Neural crest cell (in vitro differentiated cells): Measurements from ENCODE around the gene NAA35. TPM values are rescaled to one million over a fixed set of nuclear protein-coding genes. Genes with fewer than 3 reads are reported as not detected.

ENCODE experiments used
- DNase-seq: peaks from one replicate; pipeline ENCODE4 v3.0.0; 2021; ENCODE audit warnings: low read depth, mixed read lengths, low spot score
- H3K27ac Mint-ChIP-seq: one replicate; pipeline ENCODE4 v1.8.0; 2021; ENCODE audit warnings: mild to moderate bottlenecking, mixed read lengths; ENCODE audit not compliant: unreplicated experiment
- H3K27me3 Mint-ChIP-seq: 2 replicates; pipeline ENCODE4 v1.8.0; 2021; ENCODE audit warnings: low read depth, mild to moderate bottlenecking, mixed read lengths
- H3K36me3 Mint-ChIP-seq: 2 replicates; pipeline ENCODE4 v1.8.0; 2021; ENCODE audit warnings: low read depth, mild to moderate bottlenecking, mixed read lengths
- H3K4me1 Mint-ChIP-seq: 2 replicates; pipeline ENCODE4 v1.8.0; 2021; ENCODE audit warnings: mixed read lengths
- H3K4me3 Mint-ChIP-seq: one replicate; pipeline ENCODE4 v1.8.0; 2021; ENCODE audit warnings: mild to moderate bottlenecking, mixed read lengths
- H3K9me3 Mint-ChIP-seq: 2 replicates; pipeline ENCODE4 v1.8.0; 2021; ENCODE audit warnings: mixed read lengths
- total RNA-seq: library from RNA; stranded (reverse); gene quantifications from 2 replicates; pipeline ENCODE4 v1.2.1, GENCODE V29; 2021
- TF ChIP-seq, protein P1 (sequence below): fragments of 200-600 bp; sonication (generic); conservative IDR thresholded peaks from 2 replicates; pipeline ENCODE4 v1.5.0; 2021; ENCODE audit warnings: antibody characterized with exemption, mild to moderate bottlenecking

NAA35 gene
- total RNA-seq, 1 donor from 2014 or later: 35.3 TPM

DNA sequence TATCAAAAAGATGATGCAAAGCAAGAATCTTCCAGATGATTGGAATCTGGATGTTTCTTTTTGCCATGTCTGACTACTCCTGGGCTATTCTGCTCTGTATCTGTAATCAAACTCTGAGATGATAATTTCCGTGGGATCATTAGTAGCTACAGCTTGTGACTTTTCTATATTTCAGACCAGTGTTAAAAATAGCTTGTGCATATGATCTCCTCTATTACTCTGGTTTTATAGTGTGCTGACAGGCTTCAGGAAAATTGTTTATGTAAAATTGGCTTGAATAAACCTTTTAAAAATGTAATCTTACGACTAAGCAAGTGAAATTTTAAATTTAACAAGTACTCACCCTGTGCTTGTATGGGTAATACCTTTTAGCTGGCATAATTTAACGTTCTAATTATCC, 40.4 kb downstream of the NAA35 start:
- Mint-ChIP-seq H3K36me3 (peaks cover 37% of the 10 kb centered on the region), H3K9me3 (no peaks in the 10 kb centered on the region), H3K27ac (no peak overlapping the region), H3K4me1 (no peaks in the 10 kb centered on the region), H3K4me3 (no peak overlapping the region), H3K27me3 (no peaks in the 10 kb centered on the region)
- no peak for DNase-seq
- TF ChIP-seq, protein P1, sequence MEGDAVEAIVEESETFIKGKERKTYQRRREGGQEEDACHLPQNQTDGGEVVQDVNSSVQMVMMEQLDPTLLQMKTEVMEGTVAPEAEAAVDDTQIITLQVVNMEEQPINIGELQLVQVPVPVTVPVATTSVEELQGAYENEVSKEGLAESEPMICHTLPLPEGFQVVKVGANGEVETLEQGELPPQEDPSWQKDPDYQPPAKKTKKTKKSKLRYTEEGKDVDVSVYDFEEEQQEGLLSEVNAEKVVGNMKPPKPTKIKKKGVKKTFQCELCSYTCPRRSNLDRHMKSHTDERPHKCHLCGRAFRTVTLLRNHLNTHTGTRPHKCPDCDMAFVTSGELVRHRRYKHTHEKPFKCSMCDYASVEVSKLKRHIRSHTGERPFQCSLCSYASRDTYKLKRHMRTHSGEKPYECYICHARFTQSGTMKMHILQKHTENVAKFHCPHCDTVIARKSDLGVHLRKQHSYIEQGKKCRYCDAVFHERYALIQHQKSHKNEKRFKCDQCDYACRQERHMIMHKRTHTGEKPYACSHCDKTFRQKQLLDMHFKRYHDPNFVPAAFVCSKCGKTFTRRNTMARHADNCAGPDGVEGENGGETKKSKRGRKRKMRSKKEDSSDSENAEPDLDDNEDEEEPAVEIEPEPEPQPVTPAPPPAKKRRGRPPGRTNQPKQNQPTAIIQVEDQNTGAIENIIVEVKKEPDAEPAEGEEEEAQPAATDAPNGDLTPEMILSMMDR: no peak

DNA sequence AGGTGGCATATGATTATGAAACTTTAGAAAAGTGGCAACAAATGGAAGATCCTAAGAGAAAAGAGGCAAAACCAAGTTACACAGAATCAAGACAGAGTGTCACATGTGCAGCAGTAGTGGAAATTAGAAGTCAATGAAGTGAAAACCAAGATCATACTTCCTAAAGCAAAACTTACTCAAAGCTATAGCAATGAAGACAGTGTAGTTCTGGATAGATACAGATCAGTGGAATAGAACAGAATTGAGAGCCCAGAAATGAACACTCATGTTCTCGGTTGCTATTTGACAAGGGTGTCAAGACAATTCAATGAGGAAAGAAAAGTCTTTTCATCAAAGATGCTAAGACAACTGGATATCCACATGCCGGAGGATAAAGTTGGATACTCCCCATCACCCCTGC, 43.5 kb downstream of the NAA35 start:
- DNase-seq: no peak
- H3K27ac Mint-ChIP-seq: no peak overlapping the region
- H3K9me3 Mint-ChIP-seq: no peaks in the 10 kb centered on the region
- no peak overlapping the region for H3K4me3 Mint-ChIP-seq
- no peaks in the 10 kb centered on the region for H3K27me3 Mint-ChIP-seq
- H3K36me3 Mint-ChIP-seq: peaks cover 37% of the 10 kb centered on the region
- no peaks in the 10 kb centered on the region for H3K4me1 Mint-ChIP-seq
- TF ChIP-seq, protein P1: no peak

DNA sequence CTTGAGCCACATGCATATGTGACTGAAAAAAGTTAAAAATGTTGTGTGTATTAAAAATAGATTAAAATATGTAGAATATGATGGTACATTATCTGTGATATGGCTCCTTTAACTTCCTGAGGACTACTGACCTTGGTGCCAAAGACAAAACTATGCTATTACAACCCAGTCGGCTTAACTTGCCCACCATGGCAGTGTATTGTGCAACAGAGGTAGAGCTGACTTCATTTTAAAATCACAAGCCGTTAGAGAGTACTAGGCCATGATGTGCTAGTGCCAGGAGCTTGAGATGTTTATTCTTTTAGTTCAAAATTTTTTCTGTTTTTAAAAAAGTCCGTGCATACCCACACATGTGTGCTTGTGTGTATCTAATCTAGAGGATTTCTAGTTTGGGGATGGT, 46.3 kb downstream of the NAA35 start:
- H3K27me3 Mint-ChIP-seq: no peaks in the 10 kb centered on the region
- DNase-seq: no peak
- TF ChIP-seq, protein P1: no peak
- peaks cover 38% of the 10 kb centered on the region for H3K36me3 Mint-ChIP-seq
- no peak overlapping the region for H3K4me3 Mint-ChIP-seq
- H3K4me1 Mint-ChIP-seq: no peaks in the 10 kb centered on the region
- peaks cover 3% of the 10 kb centered on the region for H3K9me3 Mint-ChIP-seq
- H3K27ac Mint-ChIP-seq: no peak overlapping the region

DNA sequence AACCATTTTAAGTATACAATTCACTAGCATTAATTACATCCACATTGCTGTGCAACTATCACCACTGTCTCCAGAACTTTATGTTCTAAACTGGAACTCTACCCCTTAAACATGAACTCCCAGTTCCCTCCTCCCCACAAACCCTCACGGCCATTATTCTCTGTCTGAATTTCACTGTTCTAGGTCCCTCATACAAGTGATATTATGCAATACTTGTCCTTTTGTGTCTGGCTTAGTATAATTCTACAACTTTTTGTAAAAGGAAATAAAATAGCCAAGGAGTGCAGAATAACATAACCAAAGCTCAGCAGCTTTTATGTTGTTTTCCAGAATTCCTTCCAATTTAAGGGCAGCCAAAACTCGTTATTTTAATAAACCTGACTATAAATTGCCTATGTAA, 53.2 kb downstream of the NAA35 start:
- no peak for DNase-seq
- Mint-ChIP-seq H3K27me3 (no peaks in the 10 kb centered on the region), H3K4me3 (no peak overlapping the region), H3K4me1 (no peaks in the 10 kb centered on the region), H3K9me3 (peaks cover 3% of the 10 kb centered on the region), H3K27ac (no peak overlapping the region), H3K36me3 (peaks cover 26% of the 10 kb centered on the region)
- TF ChIP-seq, protein P1: no peak

DNA sequence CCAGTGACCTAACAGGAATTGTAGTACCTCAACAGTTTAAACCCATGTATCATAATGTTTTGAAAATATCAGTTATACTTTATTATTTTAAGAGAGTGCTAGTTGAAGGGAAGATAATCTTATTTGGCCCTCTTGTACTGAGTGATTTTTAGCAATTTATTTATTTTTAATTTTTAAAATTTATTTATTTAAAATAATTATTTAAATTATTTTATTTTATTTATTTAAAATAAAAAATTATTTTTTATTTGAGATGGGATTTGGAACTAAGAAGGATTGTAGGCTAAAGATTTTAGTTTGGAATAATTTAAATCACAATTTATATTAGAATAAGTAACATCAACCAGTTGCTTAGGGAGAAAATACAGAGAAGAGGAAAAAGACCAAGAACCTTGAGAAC, 54.2 kb downstream of the NAA35 start:
- peaks cover 5% of the 10 kb centered on the region for H3K9me3 Mint-ChIP-seq
- H3K27me3 Mint-ChIP-seq: no peaks in the 10 kb centered on the region
- TF ChIP-seq, protein P1: no peak
- H3K27ac Mint-ChIP-seq: no peak overlapping the region
- H3K36me3 Mint-ChIP-seq: peaks cover 28% of the 10 kb centered on the region
- H3K4me1 Mint-ChIP-seq: no peaks in the 10 kb centered on the region
- no peak overlapping the region for H3K4me3 Mint-ChIP-seq
- no peak for DNase-seq

DNA sequence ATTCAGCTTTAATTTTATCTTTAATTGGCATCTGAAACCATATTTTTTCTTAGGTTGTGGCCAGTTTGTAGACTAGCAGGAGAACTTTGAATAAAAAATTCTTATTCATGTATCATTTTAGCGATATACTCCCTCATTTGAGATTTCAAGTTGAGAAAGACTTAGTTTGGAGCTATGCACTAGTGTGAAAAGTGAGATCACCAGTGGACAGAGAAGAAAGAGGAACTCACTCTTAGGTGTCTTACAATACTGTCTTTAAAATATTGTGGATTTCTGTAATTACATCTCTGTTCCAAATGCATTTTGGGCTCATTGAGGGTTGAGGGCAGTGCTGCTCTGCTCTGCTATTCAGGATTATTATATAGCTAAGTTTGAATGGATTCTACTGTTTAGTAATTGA, 54.7 kb downstream of the NAA35 start:
- H3K4me3 Mint-ChIP-seq: no peak overlapping the region
- no peak for DNase-seq
- TF ChIP-seq, protein P1: no peak
- H3K9me3 Mint-ChIP-seq: peaks cover 10% of the 10 kb centered on the region
- H3K36me3 Mint-ChIP-seq: peaks cover 32% of the 10 kb centered on the region
- no peaks in the 10 kb centered on the region for H3K4me1 Mint-ChIP-seq
- H3K27ac Mint-ChIP-seq: no peak overlapping the region
- no peaks in the 10 kb centered on the region for H3K27me3 Mint-ChIP-seq
